M059J (cell line): ENCODE data around the gene SLC39A11. TPM values are rescaled to one million over a fixed set of nuclear protein-coding genes. Genes with fewer than 3 reads are reported as not detected.
"Not testable (repeated sequence)": the region's sequence is repeated elsewhere in the genome, so short reads cannot be mapped to it uniquely, and the experiment has no call there.

Experiments used
- DNase-seq: peaks from one replicate; pipeline ENCODE4 v3.0.0-alpha.2; 2012; ENCODE audit warnings: low read depth
- total RNA-seq: library from RNA; depleted of rRNA; stranded (reverse); fragments of >200 nt; shearing (Covaris generic); gene quantifications from 2 replicates; pipeline ENCODE4 v1.2.3, GENCODE V29; 2014; rRNA removed

SLC39A11 gene, protein sequence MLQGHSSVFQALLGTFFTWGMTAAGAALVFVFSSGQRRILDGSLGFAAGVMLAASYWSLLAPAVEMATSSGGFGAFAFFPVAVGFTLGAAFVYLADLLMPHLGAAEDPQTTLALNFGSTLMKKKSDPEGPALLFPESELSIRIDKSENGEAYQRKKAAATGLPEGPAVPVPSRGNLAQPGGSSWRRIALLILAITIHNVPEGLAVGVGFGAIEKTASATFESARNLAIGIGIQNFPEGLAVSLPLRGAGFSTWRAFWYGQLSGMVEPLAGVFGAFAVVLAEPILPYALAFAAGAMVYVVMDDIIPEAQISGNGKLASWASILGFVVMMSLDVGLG
- 8.8 and 22.2 TPM in 2 replicates for total RNA-seq

DNA sequence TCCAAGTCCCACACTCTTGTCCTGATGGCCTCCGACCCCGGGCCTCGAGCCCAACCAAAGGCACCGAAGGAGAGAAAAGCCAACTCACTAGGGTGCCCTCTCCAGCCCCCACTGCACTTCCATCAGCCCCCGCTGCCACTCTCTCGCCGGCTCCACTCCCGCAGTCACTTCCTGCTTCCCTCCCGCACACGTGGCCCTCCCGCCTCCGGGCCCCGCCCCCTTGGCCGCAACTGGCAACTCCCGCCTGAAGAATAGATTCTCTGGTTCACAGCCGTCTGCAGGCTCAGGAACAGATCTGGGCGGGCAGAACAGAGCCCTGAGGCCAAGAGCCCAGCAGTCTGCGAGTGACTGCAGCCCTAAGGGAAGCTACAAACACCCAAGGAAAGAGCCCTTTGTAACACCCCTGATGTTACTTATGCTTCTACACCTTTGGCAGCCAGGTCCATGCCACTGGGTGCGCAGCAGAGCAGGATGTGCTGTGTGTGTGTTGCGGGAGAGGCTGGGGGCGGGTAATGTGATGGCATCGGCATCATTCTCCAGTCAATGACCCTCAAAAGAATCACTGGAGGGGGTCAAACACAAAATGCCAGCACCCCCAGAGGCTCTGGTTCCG is at the start of gene SLC39A11:
SLC39A11 (minus strand) TSS at position 166 of the 613 bp plus-strand sequence. CDS start 3,924 bp downstream, outside the sequence.
- peak; percentile 91 for DNase-seq

DNA sequence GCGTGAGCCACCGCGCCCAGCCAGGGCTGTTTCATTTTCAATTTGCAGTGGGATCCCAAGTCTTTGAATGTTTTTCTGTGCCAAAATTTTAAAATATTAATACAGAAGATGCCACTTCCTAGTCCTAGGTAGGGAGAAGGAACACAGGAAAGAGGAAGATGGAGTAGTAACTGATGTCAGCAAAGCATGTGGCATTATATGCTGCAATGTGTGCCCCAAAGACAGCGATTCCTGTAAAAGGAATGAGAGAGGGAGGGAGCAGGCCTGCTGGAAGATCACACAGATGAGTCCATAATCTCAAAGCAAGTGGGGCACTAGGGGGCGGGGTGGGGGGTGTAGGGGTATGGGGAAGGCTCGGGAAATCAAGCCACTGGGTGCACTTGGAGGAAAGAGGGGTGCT is 48.9 kb upstream of the SLC39A11 start:
- no peak for DNase-seq

DNA sequence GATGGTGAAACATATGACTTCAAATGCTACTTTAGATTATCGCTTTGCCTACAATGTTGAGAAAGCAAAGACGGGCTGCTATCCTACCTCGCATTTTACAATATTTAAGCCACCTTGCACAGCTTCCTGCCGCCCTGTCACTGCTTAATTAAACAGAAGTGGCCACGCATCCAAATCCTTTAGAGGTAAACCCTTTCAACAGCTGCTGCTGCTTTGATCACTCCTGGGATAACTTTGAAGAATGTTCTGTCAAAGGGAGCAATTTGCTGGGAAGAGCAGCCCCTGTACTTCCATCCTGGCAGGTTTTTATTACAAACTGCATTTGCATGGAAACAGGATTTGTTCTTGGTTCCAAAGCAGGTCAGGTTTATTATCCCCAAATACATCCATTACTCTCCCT is 48.1 kb upstream of the SLC39A11 start:
- DNase-seq, result no peak

DNA sequence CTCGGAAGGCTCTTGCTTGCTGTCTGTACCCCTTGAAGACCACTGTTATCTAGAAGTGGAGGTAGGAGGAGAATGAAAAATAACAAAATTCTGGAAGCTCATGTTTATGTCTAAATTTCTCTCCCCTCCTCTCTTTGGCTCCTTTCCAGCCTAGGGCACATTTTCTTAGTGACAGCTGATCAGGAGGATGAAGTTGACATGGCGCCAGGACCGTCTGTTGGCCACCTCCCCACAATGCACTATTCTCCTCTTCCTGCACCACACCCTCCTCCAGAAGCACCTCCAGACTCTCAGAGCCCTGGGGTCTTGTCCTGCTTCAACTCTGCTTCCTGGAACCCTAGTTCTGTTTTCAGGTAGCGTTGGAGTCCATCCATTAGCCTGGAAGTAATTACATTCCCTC is 46.8 kb upstream of the SLC39A11 start:
- no peak for DNase-seq

DNA sequence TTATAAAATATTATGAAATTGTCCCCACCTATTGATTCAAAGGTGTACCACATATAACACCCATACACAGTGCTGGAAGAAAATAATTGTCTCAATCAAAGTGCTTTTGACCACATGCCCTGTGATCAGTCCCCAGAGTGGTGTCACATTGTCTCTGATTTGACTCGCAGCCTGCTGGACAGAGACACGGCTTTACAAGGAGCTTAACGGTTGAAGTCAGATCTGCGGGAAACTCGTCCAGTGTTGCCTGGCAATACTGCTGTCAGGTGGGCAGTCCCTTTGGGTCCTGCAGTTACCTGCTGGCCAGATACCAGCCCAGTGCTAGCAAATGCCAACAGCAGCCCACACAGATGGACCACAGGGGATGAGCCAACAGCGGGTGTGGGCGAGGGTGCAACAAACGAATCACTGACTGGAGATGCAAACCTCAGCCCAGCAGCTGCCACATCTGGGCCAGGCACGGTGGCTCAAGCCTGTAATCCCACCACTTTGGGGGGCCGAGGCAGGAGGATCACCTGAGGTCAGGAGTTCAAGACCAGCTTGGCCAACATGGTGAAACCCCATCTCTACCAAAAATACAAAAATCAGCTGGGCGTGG is 46.2 kb upstream of the SLC39A11 start:
- no peak for DNase-seq

DNA sequence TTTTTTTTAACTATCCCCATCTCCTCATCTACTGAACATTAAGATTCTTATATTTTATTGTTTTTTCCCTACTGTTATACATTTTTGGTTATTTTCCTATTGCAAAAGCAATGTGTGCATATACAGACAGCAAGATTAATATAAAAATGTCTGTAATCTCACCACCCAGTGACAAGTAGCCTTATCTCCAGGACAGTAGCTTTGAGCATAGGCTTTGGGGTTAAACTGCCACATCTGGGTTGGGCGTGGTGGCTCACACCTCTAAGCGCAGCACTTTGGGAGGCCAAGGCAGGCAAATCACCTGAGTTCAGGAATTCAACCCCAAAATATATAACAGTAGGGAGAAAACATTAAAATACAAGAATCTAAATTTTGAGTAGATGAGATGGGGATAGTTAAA is 44.9 kb upstream of the SLC39A11 start:
- no peak for DNase-seq

DNA sequence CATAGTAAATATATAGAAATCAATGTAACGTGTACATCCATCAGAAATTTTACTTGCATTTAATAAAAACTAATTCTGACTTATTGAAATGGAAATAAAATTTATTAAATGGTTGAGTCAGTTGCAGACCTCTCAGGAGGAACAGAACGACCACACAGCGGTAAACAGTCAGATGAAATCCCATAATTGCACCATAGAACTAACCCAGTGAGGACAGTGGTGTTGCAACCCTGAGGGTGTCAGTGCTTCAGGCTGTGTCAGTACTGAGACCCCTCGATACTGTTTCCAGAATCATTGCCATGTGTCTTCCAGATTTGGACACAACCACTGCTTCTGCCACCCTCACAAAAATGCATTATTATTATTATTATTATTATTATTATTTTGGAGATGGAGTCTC is 43.3 kb upstream of the SLC39A11 start:
- DNase-seq, result no peak

DNA sequence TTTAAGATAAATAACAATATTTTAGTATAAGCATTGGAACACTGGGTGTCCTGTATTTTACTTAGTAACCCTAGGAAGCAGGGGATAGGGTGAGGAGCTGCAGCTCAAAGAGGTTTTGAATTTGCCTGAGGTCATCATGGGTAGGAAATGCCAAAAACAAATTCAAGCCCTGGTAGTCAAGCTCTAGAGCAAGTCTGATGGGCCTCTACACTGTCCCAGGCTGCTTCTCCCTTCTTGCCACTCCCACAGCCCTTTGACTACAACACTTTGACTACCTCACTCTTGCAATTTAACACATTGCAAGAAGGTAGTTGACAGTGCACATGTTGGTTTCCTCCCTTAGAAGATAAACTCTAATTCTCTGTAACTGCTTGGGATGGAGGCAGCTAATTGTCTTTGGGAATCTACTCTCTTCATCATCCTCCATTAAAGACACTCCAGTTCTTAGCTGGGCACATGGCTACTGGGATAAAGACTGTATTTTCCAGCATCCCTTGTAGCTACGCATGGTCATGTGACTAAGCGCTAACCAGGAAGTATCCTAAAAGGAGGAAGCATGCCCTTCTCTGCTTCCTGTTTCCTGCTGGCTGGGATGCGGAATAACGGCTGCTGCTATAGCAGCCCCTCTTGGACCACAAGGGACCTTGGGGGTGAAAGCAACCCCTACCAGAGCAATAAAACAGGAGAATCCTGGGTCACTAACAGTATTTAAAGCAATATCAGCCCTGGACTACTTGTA is 41.6 kb upstream of the SLC39A11 start:
- no peak for DNase-seq

DNA sequence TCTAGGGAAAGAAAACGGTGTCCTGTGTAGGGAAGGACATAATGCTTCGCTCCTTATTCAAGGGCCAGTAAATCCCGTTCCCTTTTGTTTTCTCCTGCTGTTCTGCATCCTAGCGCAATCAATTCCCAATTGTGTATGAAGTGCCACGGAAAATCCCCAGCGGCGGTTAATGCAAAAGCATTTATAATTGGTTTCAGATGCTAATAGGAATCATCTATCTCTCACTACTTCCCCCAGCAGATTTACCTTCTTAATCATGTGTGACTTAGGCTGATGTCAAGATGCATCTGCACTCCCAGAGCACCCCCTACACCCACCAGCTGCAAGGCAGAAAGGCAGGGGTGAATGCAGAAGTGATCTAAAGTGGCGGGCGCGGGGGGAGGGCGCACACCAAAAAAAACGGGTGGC is 39.6 kb upstream of the SLC39A11 start:
- DNase-seq, result no peak

DNA sequence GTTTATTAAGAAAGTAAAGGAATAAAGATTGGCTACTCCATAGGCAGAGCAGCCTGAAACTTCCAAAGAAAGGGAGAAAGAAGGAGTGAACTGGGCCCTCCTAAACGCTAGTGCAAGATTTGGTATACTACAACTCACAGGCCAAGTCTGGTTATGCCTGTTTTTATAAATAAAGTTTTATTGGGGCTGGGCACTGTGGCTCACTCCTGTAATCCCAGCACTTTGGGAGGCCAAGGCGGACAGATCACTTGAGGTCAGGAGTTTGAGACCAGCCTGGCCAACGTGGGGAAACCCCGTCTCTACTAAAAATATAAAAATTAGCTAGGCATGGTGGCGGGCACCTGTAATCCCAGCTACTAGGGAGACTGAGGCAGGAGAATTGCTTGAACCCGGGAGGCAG is 39.0 kb upstream of the SLC39A11 start:
- not testable (repeated sequence) for DNase-seq

DNA sequence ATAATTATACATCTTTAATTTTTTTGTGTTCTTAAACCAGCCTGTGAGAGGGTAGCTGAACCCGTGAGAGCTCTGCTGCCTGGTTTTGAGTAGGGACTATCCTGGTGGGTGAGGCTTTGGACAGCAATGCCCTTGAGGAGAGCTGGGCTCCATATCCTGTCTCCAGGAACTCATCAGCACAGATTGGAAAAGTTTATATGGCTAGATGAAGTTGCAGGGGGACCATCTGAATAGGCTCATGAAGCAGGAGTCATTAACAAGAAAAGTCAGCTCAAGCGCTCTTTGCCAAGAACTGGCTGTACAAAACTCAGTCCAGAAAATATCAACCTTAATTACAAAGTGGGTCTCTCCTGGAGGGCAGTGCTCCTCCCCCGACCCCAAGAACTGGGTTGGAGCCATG is 38.5 kb upstream of the SLC39A11 start:
- DNase-seq, result no peak

DNA sequence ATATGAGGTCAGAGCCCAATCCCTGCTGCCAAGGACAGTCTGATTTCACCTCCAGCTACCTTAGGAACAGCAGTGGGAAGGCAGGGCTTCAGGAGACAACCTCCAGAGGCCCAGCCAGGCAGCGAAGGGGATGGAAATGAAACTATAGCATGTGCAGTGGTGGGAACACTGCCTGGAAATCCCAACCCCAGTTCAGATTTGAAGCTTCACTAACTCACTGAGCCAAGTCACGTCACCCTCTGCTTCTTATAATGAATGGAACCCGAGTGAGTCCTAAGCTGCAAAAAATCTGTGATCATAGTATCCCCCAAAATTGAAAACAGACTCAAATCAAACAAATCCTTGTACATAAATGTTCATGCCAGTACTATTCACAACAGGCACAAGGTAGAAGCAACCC is 36.0 kb upstream of the SLC39A11 start:
- DNase-seq, result no peak

DNA sequence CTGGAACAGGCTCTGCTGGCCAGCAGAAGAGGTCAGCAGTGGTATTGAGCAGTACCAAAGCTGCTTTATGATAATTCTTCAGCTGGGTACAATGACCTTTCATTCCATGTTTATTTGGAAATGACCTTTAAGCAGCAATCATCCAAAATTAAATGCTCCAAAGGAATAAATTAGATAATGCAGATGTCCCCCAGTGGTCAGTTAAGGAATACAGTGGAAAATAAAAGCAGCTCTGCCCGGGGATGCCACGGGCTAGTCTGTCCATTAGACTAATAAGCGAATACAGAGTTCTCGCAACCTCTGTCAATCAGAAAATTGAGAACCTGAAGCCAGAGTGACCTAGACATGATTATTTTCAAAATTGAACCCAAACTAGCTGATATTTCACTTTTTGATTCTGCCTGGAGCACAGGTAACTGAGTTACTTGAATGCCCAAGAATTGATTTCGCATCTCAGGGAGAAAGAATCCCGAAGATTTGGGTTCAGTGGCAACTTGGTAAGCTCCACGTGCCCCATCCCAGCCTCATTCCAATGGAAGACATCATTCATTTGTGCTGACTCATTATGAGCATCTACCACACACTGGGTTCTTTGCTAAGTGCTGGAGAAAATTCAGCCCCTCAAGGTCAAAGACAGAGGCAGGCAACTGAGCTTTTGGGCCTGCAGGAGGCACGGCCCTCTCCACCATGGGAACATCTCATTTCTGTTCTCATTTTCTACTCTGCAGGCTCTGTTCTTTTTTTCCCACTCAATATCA is 34.4 kb upstream of the SLC39A11 start:
- peak; percentile 53 for DNase-seq

DNA sequence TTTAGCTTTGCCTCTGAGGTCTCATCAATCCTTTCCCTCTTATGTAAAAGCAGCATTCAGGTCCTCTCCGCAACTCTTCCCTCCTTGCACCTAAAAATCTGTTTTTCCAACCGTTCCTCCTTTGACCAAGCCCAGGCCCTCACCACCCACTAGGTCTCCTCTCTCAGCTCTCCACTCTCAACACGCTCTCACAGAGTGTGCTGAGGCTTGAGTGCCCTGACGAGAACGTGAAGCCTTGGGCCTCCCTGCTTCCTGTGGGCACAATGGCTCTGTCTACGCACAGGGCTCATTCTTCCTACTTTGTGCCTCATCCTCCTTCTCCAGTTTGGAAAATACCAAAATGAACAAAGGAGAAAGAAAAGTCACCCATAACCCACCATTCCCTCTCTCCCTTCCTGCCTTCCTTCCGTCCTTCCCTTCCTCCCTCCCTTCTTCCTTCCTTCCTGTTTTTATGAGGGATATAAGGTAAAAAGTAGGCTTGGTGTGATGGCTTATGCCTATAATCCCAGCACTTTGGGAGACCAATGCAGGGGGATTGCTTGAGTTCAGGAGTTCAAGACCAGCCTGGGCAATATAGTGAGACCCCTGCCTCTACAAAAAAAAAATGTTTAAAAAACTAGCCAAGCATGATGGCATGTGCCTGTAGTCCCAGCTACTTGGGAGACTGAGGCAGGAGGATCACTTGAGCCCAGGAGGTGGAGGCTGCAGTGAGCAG is 31.3 kb upstream of the SLC39A11 start:
- no peak for DNase-seq

DNA sequence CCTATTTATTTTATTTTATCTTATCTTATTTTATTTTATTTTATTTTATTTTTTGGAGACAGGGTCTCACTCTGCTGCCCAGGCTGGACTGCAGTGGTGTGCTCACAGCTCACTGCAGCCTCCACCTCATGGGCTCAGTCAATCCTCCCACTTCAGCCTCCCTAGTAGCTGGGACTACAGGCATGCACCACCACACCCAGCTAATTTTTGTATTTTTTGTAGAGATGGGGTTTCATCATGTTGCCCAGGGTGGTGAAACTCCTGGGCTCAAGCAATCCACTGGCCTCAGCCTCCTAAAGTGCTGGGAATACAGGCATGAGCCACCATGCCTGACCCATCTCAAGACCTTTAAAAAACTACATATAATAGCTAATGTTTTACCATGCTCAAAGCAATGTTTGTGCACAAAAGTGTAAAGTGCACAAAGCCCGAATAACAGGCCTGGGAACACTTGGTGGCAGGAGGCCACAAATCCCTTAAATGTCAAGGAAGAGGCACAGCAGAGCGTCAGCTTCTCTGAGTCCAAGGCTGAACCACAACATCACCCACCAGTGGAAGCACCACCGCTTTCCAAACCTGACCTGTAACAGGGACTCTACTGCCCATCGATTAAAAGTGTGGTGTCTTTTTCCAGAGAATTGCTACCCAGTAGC is 30.6 kb upstream of the SLC39A11 start:
- no peak for DNase-seq

DNA sequence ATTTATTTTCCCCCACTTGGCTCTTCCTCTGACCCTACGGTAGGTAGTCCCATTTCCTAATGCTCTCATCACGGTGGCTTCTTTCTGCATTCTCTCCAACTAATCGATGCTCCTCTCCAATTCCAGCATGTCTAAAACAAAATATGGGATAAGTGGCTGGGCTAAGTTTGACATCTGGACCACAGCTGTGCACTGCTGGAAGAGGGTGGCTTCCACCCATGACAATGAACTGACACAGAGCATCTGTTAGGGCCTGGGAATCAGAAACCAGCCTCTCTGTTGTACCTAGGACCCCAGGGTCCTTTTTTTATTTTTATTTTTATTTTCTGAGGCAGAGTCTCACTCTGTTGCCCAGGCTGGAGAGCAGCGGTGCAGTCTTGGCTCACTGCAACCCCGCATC is 29.0 kb upstream of the SLC39A11 start:
- no peak for DNase-seq

DNA sequence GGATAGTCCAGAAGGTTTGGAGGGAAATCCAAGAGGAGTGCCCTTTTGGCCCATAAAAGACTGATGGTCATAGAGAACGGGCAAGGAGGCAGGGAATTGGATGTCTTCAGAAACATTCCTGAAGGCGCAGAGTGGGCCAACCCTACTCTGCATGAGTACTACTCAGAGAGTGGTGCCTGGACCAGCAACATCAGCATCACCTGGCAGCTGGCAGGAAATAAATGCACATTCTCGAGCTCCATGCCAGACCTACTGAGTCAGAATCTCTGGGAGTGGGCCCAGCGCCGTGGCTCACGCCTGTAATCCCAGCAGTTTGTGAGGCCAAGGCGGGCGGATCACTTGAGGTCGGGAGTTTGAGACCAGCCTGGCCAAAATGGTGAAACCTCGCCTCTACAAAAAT is 27.1 kb upstream of the SLC39A11 start:
- DNase-seq, result peak; percentile 38

DNA sequence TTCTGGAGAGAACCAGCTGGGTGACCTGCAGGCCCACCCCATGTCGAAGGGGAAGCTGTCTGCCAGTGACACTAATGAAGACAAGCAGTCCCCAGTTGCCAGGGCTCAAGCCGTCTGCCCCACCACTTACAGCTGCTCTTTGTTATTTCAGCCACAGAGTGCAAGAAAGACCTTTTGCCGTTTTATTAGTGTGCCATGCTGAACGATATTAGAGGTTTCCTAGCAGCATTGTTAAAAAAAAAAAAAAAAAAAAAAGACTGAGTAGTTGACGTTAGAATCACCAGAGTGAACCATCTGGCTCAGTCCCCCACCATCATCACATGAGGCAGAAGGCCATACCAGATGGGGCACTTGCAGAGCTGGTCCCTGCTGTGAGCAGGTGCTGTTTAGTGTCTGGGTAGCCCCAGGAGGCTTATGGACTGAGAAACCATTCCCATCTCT is 26.5 kb upstream of the SLC39A11 start:
- no peak for DNase-seq

DNA sequence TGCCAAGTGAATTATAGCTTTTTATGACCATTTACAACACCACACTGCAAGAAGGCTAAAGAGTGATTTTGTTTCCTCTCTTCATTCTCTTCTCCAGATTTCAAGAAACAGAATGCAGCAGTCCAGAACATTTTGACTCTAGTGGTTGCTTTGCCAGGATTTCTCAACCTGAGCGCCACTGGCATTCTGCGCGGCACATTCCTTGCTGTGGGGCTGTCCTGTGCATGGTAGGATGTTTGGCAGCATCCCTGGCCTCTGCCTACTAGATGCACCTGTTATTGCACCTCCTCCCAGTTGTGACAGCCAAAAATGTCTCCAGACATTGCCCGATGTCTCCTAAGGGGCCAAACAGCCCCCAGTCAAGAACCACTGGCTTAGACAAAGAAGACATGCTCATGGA is 25.7 kb upstream of the SLC39A11 start:
- no peak for DNase-seq

DNA sequence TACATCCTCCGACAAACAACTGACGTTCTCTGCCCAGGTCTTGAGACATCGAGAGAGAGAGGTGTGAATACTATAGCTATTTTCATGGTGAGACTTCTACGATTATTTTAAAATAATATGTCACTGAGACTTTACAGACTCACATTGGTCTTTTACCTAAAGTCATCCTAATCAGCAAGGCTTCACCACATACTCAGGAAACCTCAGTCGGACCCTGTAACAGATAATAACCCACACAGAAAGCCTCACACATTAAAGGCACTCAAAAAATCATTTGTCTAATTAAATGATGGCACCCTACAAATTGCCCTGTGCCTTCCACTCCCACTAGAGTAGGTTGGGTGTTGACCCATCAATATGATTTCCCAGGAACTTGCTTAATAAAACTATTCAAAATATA is 19.8 kb upstream of the SLC39A11 start:
- no peak for DNase-seq
